Lower leg skin (tissue), 4 donors: ENCODE results near the gene MRPL10. TPM values are rescaled to one million over a fixed set of nuclear protein-coding genes. Genes with fewer than 3 reads are reported as not detected.

Experiments
- DNase-seq, 2 donors: peaks; one replicate each; pipeline ENCODE4 v3.0.0-alpha.2; 2019; ENCODE audit warnings: low spot score in 2 of 2
- H3K4me3 ChIP-seq: fragments of 200-600 bp; sonication (generic); 2 replicates; pipeline ENCODE4 v1.5.1; 2017; ENCODE audit warnings: mild to moderate bottlenecking, low read depth; ENCODE audit not compliant: poor library complexity, severe bottlenecking
- POLR2A ChIP-seq, 2 donors: fragments of 450-650 bp; IDR thresholded peaks; one replicate each; pipeline ENCODE4 v1.6.1; 2016 to 2017; ENCODE audit warnings: antibody characterized with exemption in 2 of 2, mild to moderate bottlenecking in 1 of 2, moderate library complexity in 1 of 2
- WGBS, 2 donors: methylation state at CpG; one replicate each; pipeline ENCODE4 v1.1.5; 2018; 5-methylcytosine and 5-hydroxymethylcytosine counted together
- intact Hi-C: fragments of 100-400 bp; cut with DNase I; formaldehyde crosslinking; loops from one replicate; pipeline ENCODE4 v1.15.0; 2023; ENCODE audit warnings: low total_unique reads
- total RNA-seq, 4 donors: library from RNA; depleted of rRNA; stranded (reverse); fragments of >200 nt; gene quantifications; one replicate each; pipeline ENCODE4 v1.1.0, GENCODE V29; 2016
- TF ChIP-seq, protein P1 (sequence below), 3 donors: fragments of 450-650 bp; IDR thresholded peaks; one replicate each; pipeline ENCODE4 v1.5.1; 2016; ENCODE audit warnings: antibody characterized with exemption in 3 of 3, mild to moderate bottlenecking in 3 of 3, moderate library complexity in 2 of 3

The MRPL10 gene
- total RNA-seq, 4 donors from 2014 or later, result 25.3 to 35.4 (median 30.2) TPM

DNA sequence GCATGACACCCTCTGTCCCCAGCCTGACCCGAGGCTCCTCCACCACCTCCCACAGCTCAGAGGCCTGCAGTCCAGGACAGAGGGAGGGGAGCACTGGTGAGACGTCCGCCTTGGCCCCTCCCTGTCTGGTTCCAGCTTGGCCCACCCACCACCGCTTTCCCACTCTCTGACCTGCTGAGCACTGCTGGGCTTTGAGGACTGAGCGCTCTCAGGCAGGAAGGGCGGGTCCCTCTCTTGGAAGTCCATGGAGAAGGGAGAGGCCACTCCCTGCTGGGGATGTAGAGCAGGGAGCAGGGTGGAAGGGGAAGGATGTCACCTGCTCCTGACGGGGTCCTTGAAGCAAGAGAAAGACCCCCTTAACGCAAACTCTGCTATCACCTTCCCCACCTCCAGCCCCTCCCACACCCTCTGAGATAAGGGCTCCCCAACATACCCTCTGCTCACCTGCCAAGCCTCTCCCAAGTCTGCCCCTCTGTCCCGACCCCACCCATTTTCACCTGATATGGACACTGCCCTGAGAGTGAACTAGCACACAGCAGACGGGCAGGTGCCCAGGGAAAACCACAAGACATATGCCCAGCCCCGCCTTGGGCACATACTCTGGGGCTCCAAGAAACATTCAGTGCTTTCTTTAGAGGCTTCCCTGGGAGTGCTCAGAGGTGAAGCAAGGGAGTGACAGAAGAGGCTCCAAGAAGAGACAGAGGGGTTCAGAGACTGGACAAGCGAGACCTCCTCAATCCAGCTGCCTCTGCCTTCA lies 11.1 kb downstream of the MRPL10 start:
- no peak overlapping the region for H3K4me3 ChIP-seq
- DNase-seq, result no peak
- intact Hi-C loops, result no loop called here
- whole genome bisulfite sequencing, 2 donors, result 58 to 69% methylated on average over 12 of the region's 12 CpGs
- no peak for TF ChIP-seq POLR2A (IDR thresholded peaks at IDR 0.05)
- TF ChIP-seq, protein P1, sequence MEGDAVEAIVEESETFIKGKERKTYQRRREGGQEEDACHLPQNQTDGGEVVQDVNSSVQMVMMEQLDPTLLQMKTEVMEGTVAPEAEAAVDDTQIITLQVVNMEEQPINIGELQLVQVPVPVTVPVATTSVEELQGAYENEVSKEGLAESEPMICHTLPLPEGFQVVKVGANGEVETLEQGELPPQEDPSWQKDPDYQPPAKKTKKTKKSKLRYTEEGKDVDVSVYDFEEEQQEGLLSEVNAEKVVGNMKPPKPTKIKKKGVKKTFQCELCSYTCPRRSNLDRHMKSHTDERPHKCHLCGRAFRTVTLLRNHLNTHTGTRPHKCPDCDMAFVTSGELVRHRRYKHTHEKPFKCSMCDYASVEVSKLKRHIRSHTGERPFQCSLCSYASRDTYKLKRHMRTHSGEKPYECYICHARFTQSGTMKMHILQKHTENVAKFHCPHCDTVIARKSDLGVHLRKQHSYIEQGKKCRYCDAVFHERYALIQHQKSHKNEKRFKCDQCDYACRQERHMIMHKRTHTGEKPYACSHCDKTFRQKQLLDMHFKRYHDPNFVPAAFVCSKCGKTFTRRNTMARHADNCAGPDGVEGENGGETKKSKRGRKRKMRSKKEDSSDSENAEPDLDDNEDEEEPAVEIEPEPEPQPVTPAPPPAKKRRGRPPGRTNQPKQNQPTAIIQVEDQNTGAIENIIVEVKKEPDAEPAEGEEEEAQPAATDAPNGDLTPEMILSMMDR (IDR thresholded peaks at IDR 0.05), result no peak

DNA sequence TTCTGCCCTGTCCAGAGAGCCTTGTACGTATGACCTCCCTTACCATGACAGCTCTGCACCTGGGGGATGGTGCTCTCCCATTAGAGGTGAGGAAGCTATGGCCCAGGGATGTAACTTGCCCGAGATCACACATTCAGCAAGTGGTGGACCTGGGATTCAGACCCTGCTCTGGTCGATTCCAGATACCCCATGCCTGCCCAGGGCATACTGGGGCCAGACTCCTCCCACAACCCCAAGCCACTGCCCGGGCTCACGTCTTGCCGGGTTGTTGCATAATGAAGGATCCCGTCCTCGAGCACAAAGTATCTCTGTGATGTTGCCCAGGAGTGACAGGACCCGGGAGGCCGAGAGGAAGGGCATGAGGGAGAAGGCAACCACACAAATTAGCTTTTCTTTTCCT lies 11.9 kb downstream of the MRPL10 start:
- DNase-seq, result no peak
- 82 to 85% methylated on average over 10 of the region's 10 CpGs for WGBS, 2 donors
- intact Hi-C loops, result no loop called here
- no peak overlapping the region for H3K4me3 ChIP-seq
- TF ChIP-seq POLR2A (IDR thresholded peaks at IDR 0.05), result no peak
- TF ChIP-seq, protein P1 (IDR thresholded peaks at IDR 0.05), result no peak

DNA sequence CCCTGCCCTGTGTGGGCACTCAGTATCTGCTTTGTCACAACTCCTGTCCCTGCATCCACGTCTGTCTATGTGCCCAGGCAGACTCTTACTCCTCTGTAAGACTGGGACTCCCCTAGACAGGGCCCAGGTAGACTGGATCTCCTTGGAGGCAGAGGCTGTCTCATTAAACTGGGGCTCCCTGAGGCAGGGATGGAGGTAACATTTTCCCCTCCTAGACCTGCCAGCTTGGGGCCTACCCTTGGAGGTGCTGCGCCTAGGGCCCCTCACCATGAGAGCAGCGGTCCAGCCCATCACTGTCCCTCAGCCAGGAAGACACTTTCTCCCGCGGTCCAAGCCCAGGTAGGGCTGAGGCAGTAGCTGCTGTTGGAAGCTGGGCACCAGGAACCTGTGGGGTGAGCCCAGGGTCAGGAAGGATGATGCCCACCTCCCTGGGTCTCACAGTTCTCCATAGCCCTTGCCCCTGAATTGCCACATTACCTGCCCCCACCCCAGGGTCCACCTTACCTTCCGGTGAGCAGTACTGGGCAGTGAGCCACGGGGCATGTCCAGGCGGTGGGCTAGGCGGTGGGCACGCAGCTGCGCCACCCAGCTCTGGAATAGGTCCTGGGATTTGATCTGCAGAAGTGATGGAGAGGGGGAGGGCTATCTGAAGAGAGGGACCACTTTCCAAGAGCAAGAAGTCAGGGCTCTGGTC lies 13.2 kb downstream of the MRPL10 start:
- intact Hi-C loops, result no loop called here
- 84 to 88% methylated on average over 9 to 10 of the region's 11 CpGs for WGBS, 2 donors
- no peak overlapping the region for H3K4me3 ChIP-seq
- no peak for DNase-seq
- TF ChIP-seq POLR2A (IDR thresholded peaks at IDR 0.05), result no peak
- TF ChIP-seq, protein P1 (IDR thresholded peaks at IDR 0.05), result no peak

GRCh38 chr17:47816947-47817346 lies 14.4 kb downstream of the MRPL10 start:
- no peak for DNase-seq
- intact Hi-C loops, result no loop called here
- 89 to 96% methylated on average over 10 of the region's 10 CpGs for WGBS, 2 donors

DNA sequence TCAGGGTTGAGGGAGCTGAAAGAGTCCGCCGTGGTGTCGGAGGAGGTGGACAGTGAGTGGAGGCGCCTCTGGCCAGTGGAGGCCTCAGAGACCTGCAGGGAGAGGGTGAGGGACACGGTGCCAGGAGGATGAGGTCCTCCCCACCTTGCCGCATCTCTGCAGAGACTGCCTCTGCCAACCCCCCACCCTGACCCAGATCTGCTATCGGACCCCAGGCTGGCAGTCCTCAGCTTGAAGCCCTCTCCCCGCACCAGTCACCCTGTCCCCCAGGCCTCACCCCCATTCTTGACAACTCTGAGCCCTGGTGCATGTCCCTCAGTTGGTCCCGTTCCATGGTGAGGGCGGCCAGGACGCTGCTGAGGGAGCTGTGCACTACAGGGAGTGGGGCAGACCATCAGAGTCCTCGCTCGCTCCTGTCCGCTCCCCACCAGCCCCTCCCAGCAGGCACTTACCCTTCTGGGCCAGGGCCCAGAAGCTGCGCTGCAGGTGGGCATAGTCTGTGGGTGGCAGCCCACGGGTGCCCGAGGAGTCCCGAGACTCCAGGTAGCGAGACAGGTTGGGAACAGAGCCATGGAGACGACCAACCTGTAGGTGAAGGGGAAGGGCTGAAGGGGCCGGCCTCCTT lies 15.1 kb downstream of the MRPL10 start:
- TF ChIP-seq POLR2A (IDR thresholded peaks at IDR 0.05), result no peak
- TF ChIP-seq, protein P1 (IDR thresholded peaks at IDR 0.05), result no peak
- WGBS, 2 donors, result 93 to 94% methylated on average over 17 to 21 of the region's 21 CpGs
- H3K4me3 ChIP-seq, result no peak overlapping the region
- no peak for DNase-seq
- intact Hi-C loops, result no loop called here

More at GRCh38 chr17:47816947-47817346, 14.4 kb downstream of the MRPL10 start:
- TF ChIP-seq POLR2A (IDR thresholded peaks at IDR 0.05), result no peak
- TF ChIP-seq, protein P1 (IDR thresholded peaks at IDR 0.05), result no peak
- H3K4me3 ChIP-seq, result no peak overlapping the region
